ENCODE results near the gene SOAT2. TPM values are rescaled to one million over a fixed set of nuclear protein-coding genes. Genes with fewer than 3 reads are reported as not detected.

SOAT2 gene, protein sequence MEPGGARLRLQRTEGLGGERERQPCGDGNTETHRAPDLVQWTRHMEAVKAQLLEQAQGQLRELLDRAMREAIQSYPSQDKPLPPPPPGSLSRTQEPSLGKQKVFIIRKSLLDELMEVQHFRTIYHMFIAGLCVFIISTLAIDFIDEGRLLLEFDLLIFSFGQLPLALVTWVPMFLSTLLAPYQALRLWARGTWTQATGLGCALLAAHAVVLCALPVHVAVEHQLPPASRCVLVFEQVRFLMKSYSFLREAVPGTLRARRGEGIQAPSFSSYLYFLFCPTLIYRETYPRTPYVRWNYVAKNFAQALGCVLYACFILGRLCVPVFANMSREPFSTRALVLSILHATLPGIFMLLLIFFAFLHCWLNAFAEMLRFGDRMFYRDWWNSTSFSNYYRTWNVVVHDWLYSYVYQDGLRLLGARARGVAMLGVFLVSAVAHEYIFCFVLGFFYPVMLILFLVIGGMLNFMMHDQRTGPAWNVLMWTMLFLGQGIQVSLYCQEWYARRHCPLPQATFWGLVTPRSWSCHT
- total RNA-seq = under 0.01 TPM in 1 of 2 replicates, not detected in the other

DNA sequence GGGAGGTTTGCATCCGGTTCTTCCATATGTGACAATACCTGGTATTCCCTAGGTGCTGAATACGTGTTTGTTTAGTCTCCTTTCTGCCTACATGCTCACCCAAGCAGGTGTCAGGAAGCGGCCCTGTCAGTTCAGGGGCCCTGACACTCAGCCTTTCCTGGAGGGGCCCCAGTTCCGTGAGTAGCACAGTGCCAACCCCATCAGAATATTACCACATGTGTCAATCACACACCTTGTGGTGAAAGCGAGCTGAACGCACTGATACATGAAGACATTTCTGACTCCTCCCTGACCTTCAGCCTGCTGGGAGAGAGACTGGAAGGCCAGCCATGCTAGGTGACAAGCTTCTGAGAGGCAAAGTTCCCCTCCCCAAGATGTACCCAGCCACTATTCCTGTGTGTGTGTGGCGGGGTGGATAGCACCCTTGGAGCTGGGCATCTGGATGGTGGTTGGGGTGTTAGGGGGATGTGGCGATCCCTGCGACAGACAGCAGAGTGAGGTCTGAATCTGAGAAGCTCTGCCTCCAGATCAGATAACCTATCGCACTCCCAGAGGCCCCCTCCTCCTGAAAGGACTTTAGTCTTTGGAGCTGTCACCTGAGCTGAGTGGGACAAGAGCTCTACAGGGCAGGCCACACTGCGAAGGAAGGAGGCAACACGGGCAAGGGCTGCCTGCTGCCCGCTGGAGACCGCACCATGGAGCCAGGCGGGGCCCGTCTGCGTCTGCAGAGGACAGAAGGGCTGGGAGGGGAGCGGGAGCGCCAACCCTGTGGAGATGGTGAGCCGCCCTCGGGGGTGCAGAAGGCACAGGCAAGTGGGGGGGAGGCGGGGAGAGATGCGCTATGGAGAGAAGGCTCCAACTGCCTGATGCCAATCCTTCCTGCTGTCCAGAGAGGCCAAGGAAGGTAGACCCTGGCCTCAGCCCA, at the start of gene SOAT2:
Gene SOAT2 (plus strand): TSS at position 604 of the 925 bp plus-strand sequence. CDS start 92 bp downstream, at position 696.

DNA sequence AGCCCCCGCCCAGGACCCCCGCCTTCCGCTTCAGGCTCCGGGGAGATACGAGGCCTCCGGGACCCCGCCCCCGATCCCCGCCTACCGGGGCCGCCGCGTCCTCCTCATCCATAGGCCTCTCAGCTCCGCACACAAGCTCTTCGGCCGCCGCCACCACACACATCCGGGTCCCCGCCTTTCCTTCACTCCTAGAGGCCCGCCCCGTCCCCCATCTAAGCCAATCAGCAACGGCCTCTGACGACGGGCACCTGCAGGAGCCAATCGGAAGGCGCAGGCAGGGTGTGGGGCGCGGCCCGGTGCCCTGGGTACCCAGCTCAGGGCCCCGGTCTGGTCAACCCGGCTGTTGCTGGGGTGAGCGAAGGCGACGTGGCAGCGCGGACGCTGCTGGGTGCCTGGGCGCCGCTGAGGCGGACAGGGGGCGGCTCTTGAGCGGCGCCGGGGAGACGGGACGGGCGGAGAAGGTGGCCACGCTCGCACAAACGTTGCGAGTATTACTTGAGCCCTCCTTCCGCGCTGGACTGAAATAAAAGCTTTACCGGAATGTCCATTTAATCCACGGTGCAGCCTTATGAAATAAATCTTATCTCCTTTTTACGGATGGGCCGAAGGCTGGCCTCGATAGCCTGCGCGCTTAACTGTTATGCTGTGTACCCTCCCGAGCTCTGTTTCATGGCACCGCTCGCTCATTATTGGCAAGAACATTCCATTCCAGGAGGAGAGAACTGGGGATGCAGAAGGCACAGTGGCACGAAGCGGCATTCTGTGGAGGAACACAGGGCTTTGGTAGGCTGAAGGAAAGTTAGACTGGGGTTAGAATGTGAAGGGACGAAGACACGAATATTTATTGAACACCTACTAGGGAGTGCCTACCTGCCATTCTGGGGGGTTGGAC, 23.8 kb upstream of the SOAT2 start, which contains the start of gene SPRYD3:
Gene SPRYD3 (minus strand): TSS at position 165 of the 892 bp plus-strand sequence. CDS start 57 bp downstream, at position 108.

GRCh38 chr12:53097564-53098353, 5.5 kb upstream of the SOAT2 start, which contains the start of gene IGFBP6:
Gene IGFBP6 (plus strand): TSS chr12:53097667. CDS start chr12:53097718, 51 bp downstream.

Small RNA genes lying within 50 kb of the gene (small RNA-seq; reads per million reads assigned to genes)
- gene HIGD1AP1 (not detected), gene MIR6757 (not detected), gene RNU6-333P (not detected)

Other genes with a start within 250 kb of the SOAT2 start
- gene KRT8, start 198.4 kb upstream of the SOAT2 start, total RNA-seq = 0.98 and 1.1 TPM in 2 replicates
- 2.2 and 3.1 TPM in 2 replicates for gene KRT18, start 154.4 kb upstream of the SOAT2 start, total RNA-seq
- 1,019 and 1,340 TPM in 2 replicates for gene EIF4B, start 97.0 kb upstream of the SOAT2 start, total RNA-seq
- 106 and 116 TPM in 2 replicates for gene TNS2, start 53.4 kb upstream of the SOAT2 start, total RNA-seq
- 26.8 and 33.8 TPM in 2 replicates for gene SPRYD3, start 24.1 kb upstream of the SOAT2 start, total RNA-seq
- gene IGFBP6, start 5.8 kb upstream of the SOAT2 start, total RNA-seq = 399 and 790 TPM in 2 replicates
- gene ZNF740, start 77.2 kb downstream of the SOAT2 start, total RNA-seq = 9.9 and 17.2 TPM in 2 replicates
- gene CSAD, start 77.4 kb downstream of the SOAT2 start, total RNA-seq = 8.1 and 10.0 TPM in 2 replicates
- gene ITGB7, start 103.8 kb downstream of the SOAT2 start, total RNA-seq = 0.78 and 1.1 TPM in 2 replicates
- gene RARG, start 128.7 kb downstream of the SOAT2 start, total RNA-seq = 26.8 and 29.7 TPM in 2 replicates
- 6.2 and 14.1 TPM in 2 replicates for gene ESPL1, start 164.8 kb downstream of the SOAT2 start, total RNA-seq
- gene PFDN5, start 192.1 kb downstream of the SOAT2 start, total RNA-seq = 175 and 338 TPM in 2 replicates
- gene MYG1, start 196.2 kb downstream of the SOAT2 start, total RNA-seq = 44.8 and 56.7 TPM in 2 replicates
- 44.5 and 62.0 TPM in 2 replicates for gene AAAS, start 218.1 kb downstream of the SOAT2 start, total RNA-seq
- not detected in 2 replicates for gene SP7, start 232.9 kb downstream of the SOAT2 start, total RNA-seq

Data from subcutaneous preadipocyte (primary cell).